Measurements from ENCODE around the gene HGFAC.

Gene HGFAC

GRCh38 chr4:3484057-3484973, 42.5 kb downstream of the HGFAC start:
- no peak for TF ChIP-seq CTCF (IDR thresholded peaks at IDR 0.05; ENCODE audit: low read depth, low read length)
- H3K4me3 ChIP-seq (ENCODE audit: low read depth, low read length), result no peak overlapping the region

- TF ChIP-seq CTCF (IDR thresholded peaks at IDR 0.05; ENCODE audit: low read depth, low read length), result no peak
- H3K4me3 ChIP-seq (ENCODE audit: low read depth, low read length), result no peak overlapping the region
These were observed 43.4 kb downstream of the HGFAC start for GRCh38 chr4:3485011-3485791.

DNA sequence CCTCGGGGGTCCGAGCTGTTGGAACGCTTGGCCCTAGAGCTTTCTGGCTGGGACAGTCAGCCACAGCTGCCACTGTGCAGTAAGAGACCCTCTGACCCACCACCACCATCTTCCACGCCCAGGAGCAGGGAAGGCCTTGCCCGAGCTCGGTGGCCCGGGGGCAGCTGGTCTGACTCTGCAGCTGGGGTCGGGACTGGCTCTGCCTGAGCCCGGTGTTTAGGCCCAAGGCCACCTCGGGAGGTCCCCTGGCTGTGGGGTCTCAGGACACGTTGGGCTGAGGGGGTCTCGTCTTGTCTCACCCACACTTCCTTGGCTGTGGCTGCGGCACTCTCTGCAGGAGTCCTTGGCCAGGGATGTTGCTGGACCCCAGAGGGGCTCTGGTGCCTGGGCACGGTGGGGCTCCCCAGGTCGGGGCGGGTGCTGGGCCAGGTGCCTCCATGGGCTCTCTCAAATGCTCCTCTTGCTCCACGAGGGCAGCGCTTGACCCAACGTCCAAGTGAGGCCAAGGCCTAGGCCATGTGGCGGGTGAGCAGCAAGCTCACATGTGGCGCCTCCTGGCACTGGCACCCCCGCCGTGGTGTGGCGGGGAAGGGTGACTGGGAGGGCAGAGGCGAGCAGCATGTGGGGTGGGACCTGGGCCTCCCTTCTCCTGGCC, 44.2 kb downstream of the HGFAC start:
- TF ChIP-seq CTCF (IDR thresholded peaks at IDR 0.05; ENCODE audit: low read depth, low read length), result no peak
- no peak overlapping the region for H3K4me3 ChIP-seq (ENCODE audit: low read depth, low read length)

- no peak overlapping the region for H3K4me3 ChIP-seq (ENCODE audit: low read depth, low read length)
- TF ChIP-seq CTCF (IDR thresholded peaks at IDR 0.05; ENCODE audit: low read depth, low read length), result no peak
These were observed 45.1 kb downstream of the HGFAC start for GRCh38 chr4:3486541-3487540.

- no peak for TF ChIP-seq CTCF (IDR thresholded peaks at IDR 0.05; ENCODE audit: low read depth, low read length)
- H3K4me3 ChIP-seq (ENCODE audit: low read depth, low read length), result no peak overlapping the region
These were observed 46.1 kb downstream of the HGFAC start for GRCh38 chr4:3487861-3488260.

GRCh38 chr4:3488820-3489219, 47.1 kb downstream of the HGFAC start:
- no peak for TF ChIP-seq CTCF (IDR thresholded peaks at IDR 0.05; ENCODE audit: low read depth, low read length)
- H3K4me3 ChIP-seq (ENCODE audit: low read depth, low read length), result no peak overlapping the region

All from WI38 (cell line).